Psoas muscle (tissue), 8 donors: ENCODE measurements around the gene KBTBD12. TPM values are rescaled to one million over a fixed set of nuclear protein-coding genes. Genes with fewer than 3 reads are reported as not detected.

Source experiments
- ATAC-seq, 4 donors: fragments of 200-7000 bp; cut with Tn5 transposase; one replicate each; pipeline ENCODE4 v1.9.1; 2020; ENCODE audit warnings: moderate library complexity in 3 of 4, mild to moderate bottlenecking in 2 of 4
- DNase-seq, 2 donors: peaks; one replicate each; pipeline ENCODE4 v3.0.0-alpha.2; 2020
- H3K27ac ChIP-seq: fragments of 200-600 bp; one replicate; pipeline ENCODE4 v1.8.0; 2022
- H3K27me3 ChIP-seq, 3 donors: fragments of 200-600 bp in 1 of 3; one replicate each; pipeline versions ENCODE4 v1.6.1 to v1.8.0; 2013 to 2022; ENCODE audit warnings: low read length in 2 of 3, mild to moderate bottlenecking in 2 of 3, moderate library complexity in 1 of 3; ENCODE audit not compliant: insufficient read depth in 3 of 3
- H3K36me3 ChIP-seq, 2 donors: fragments of 200-600 bp in 1 of 2; one replicate each; pipeline versions ENCODE4 v1.6.1 to v1.8.0; 2013 to 2022; ENCODE audit warnings: low read depth in 1 of 2, mild to moderate bottlenecking in 1 of 2, moderate library complexity in 1 of 2; ENCODE audit not compliant: insufficient read depth in 1 of 2
- H3K4me1 ChIP-seq: fragments of 200-600 bp; one replicate; pipeline ENCODE4 v1.8.0; 2022
- H3K4me3 ChIP-seq: fragments of 200-600 bp; one replicate; pipeline ENCODE4 v1.8.0; 2022; ENCODE audit warnings: mild to moderate bottlenecking
- H3K9me3 ChIP-seq: fragments of 200-600 bp; one replicate; pipeline ENCODE4 v1.8.0; 2022
- WGBS, 3 donors: extraction: QIAGEN DNeasy Blood & Tissue Kit; methylation state at CpG; one replicate each; pipeline versions ENCODE4 v1.1.6 to v1.1.7; 2013; 5-methylcytosine and 5-hydroxymethylcytosine counted together
- intact Hi-C, 2 donors: fragments of 100-400 bp; cut with DNase I; formaldehyde crosslinking; loops; one replicate each; pipeline versions ENCODE4 v1.11.0 to v1.14.2; 2022
- polyA plus RNA-seq, 3 donors: library from polyadenylated mRNA; stranded (reverse); fragments of 200-250 nt; gene quantifications; one replicate each; pipeline ENCODE4 v1.2.3, GENCODE V29; 2013
- total RNA-seq, 4 donors: library from RNA; stranded (reverse); fragmentation: NEBNext Ultra II Directional in 2 of 4; extraction: Animal tissue kit (Norgen Biotek cat#: 25700) in 2 of 4; gene quantifications; one replicate each; pipeline versions ENCODE4 v1.2.1 to v1.2.4, GENCODE V29; 2021 to 2023
- TF ChIP-seq, protein P1 (sequence below): fragments of 200-600 bp; IDR thresholded peaks from one replicate; pipeline ENCODE4 v1.8.0; 2022; ENCODE audit warnings: antibody characterized with exemption
- donor health status: healthy with polysubstance abuse.
- donor health status: DM: no; HTN: no; CAD: no; lungs with moderate emphysema.
- donor health status: Bipolar disorder and iron deficiency.
- donor health status: healthy.
- donor health status: DM: yes; HTN: yes; CAD: no.
- donor health status: DM: no; HTN: no; CAD: no.
- donor health status: DM: no; HTN: no; CAD: no.
- donor health status: DM: yes; HTN: yes; CAD: no.

The KBTBD12 gene
- total and polyA plus RNA-seq, 7 donors: 2.1 to 47.5 (median 20.6) TPM

DNA sequence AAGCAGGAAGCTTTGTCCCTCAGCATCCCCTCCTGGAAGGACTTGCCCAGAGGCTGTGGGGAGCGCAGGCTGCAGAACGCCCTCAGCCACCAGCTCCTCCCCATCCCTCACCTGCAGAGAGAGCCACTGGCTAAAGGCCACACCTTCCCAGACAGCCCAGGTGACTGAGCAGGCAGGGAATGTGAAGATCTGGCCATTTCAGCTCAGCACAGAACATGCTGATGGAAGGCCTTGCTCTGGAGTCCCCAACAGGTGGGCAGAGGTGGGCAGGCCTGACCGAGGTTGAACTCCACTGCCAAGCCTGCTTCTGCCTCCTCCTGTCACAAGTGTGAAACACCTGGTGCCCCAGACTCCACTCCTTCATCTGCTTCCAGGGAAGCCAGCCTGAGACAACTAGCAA, 86.5 kb downstream of the KBTBD12 start:
- intact Hi-C loops: no loop called here
- H3K4me1 ChIP-seq: no peaks in the 10 kb centered on the region
- DNase-seq (no peak), ATAC-seq (no peak)
- TF ChIP-seq, protein P1, sequence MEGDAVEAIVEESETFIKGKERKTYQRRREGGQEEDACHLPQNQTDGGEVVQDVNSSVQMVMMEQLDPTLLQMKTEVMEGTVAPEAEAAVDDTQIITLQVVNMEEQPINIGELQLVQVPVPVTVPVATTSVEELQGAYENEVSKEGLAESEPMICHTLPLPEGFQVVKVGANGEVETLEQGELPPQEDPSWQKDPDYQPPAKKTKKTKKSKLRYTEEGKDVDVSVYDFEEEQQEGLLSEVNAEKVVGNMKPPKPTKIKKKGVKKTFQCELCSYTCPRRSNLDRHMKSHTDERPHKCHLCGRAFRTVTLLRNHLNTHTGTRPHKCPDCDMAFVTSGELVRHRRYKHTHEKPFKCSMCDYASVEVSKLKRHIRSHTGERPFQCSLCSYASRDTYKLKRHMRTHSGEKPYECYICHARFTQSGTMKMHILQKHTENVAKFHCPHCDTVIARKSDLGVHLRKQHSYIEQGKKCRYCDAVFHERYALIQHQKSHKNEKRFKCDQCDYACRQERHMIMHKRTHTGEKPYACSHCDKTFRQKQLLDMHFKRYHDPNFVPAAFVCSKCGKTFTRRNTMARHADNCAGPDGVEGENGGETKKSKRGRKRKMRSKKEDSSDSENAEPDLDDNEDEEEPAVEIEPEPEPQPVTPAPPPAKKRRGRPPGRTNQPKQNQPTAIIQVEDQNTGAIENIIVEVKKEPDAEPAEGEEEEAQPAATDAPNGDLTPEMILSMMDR: no peak
- WGBS, 3 donors: 62 to 73% (median 68%) methylated on average over 3 of the region's 3 CpGs
- H3K36me3 ChIP-seq: no peaks in the 10 kb centered on the region
- H3K27me3 ChIP-seq: no peaks in the 10 kb centered on the region
- H3K9me3 ChIP-seq: no peaks in the 10 kb centered on the region
- no peak overlapping the region for H3K4me3 ChIP-seq
- no peak overlapping the region for H3K27ac ChIP-seq

DNA sequence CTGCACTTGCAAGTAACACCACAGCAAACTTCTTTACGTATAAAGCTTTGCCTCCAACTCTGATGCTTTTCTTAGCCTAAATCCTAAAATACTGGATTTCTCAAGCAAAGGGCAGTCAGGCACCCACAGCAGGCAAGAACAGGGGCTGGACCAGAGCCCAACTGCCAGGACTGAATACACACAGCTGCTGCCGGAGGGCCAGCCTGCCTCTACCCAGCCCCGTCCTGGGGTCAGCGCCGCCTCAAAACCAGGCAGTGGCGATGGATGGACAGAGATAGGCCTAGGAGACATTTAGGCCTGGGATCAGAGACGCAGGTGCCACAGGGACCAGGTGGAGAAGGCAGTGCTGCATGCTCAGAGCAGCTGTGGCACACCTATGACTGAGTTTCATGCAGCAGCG, 89.6 kb downstream of the KBTBD12 start:
- DNase-seq (no peak), ATAC-seq (no peak)
- TF ChIP-seq, protein P1: no peak
- Histone ChIP-seq H3K4me1 (no peaks in the 10 kb centered on the region), H3K27me3 (peaks cover 0 to 7% (median 0%) of the 10 kb centered on the region in 3 donors), H3K36me3 (no peaks in the 10 kb centered on the region), H3K4me3 (no peak overlapping the region), H3K9me3 (no peaks in the 10 kb centered on the region), H3K27ac (no peak overlapping the region)
- intact Hi-C loops: no loop called here
- 62 to 74% (median 64%) methylated on average over 8 of the region's 8 CpGs for WGBS, 3 donors

DNA sequence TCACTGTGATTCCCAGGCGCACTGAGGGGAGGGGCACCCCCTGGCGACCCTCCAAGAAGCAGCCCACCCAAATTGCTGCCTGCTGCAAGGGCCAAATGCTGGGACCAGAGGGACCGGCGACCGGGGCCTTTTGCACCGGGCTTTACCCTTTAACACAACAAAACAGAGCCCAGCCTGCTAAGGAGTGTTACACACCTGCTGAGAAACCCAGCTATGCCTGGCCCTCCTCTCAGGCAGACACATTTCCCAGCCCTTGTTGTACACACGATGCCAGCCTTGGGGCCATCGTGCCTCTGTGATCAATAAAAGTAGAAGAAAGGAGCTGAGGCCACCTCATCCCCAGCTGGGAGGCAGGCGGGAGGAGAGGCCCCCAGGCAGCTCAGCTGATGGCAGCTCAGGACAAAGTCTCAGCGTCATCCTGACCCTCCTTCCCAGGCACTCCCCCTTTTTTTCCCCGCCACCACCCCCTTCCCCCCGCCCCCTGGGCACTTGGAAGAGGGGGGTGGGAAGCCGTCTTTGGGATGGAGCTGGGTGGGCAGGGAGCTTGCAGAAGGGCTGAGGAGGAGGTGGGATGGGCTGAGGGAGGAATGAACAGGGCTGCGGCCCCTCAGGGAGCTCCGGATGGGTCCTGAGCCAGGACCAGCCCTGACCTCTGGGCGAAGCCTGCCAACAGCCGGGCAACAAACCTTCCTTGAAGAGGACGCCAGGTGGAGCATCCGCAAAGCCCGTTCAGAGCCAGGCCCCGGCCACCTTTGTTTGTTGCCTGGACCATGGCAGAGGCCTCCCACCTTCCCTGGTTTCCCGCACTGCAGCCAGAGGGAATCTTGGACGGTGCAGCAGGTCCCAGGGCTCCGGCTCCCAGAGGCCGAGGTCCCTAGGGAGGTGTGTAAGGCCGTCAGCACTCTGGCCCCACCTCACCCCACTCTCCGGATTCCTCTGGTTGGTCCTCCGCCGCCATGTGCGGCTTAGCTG, 91.3 kb downstream of the KBTBD12 start:
- H3K36me3 ChIP-seq: no peaks in the 10 kb centered on the region
- H3K27ac ChIP-seq: no peak overlapping the region
- H3K9me3 ChIP-seq: no peaks in the 10 kb centered on the region
- 36 to 46% (median 43%) methylated on average over 28 to 30 of the region's 30 CpGs for WGBS, 3 donors
- intact Hi-C loops: no loop called here
- ATAC-seq (peak in 1 of 4 donors; percentile 23), DNase-seq (no peak)
- TF ChIP-seq, protein P1: no peak
- H3K4me3 ChIP-seq: no peak overlapping the region
- H3K4me1 ChIP-seq: no peaks in the 10 kb centered on the region
- H3K27me3 ChIP-seq: peaks cover 0 to 7% (median 0%) of the 10 kb centered on the region in 3 donors

DNA sequence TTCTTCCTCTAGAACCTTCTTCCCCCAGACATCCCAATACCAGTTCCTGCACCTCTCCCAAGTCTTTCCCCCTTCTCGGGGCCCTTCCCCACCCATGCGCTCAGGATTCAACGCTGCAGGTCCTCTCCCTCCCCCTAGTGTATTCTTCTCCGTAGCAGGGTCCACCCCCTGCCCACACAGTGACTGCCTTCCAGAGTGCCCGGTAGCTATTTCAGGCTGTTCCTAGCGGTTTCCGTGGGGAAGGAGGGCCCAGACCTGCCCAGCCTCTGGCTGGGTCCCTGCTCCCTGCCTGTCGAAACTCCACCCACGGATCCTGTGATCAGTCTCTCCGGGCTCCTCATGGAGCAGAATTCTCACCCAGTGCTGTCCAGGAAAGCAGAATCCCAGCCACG, 92.0 kb downstream of the KBTBD12 start:
- 37 to 52% (median 47%) methylated on average over 11 of the region's 11 CpGs for WGBS, 3 donors
- Histone ChIP-seq H3K27ac (no peak overlapping the region), H3K27me3 (peaks cover 0 to 7% (median 0%) of the 10 kb centered on the region in 3 donors), H3K36me3 (no peaks in the 10 kb centered on the region), H3K9me3 (no peaks in the 10 kb centered on the region), H3K4me1 (no peaks in the 10 kb centered on the region), H3K4me3 (no peak overlapping the region)
- DNase-seq (no peak), ATAC-seq (no peak)
- intact Hi-C loops: no loop called here
- TF ChIP-seq, protein P1: no peak
